Measurements from ENCODE around the gene MBD1. TPM values are rescaled to one million over a fixed set of nuclear protein-coding genes. Genes with fewer than 3 reads are reported as not detected.

The MBD1 gene
- total and polyA plus RNA-seq, 10 of the 15 experiments (the other 5 are each of a cell fraction or from before 2014, with no cell fraction given), result 8.4 to 97.7 (median 59.9) TPM

GRCh38 chr18:50287441-50288347 is 6.4 kb upstream of the MBD1 start, which contains the start of gene CXXC1 (continued):
- TF ChIP-seq ZNF207 (IDR thresholded peaks at IDR 0.05; ENCODE audit: borderline replicate concordance), result peak; percentile 94
- no peak for TF ChIP-seq NFYB (IDR thresholded peaks at IDR 0.05; ENCODE audit: insufficient read depth, low read depth, low read length)
- TF ChIP-seq SREBF1 (IDR thresholded peaks at IDR 0.05; ENCODE audit: low read length), result peak; percentile 58
- TF ChIP-seq ZBTB40 (IDR thresholded peaks at IDR 0.05; ENCODE audit: borderline replicate concordance), result no peak; the same call in 1 of the 2 replicates
- peak; percentile 99 for TF ChIP-seq IKZF1 (conservative IDR thresholded peaks at IDR 0.05)
- peak; percentile 75; the same call in 1 of the 2 replicates for TF ChIP-seq HDGF (IDR thresholded peaks at IDR 0.05)
- TF ChIP-seq IRF4 (IDR thresholded peaks at IDR 0.05; ENCODE audit: low read depth, low read length), result no peak
- TF ChIP-seq MAX (IDR thresholded peaks at IDR 0.05; ENCODE audit: low read depth, low read length), result peak; percentile 79; the same call in 1 of the 2 replicates

All from GM12878 (cell line).